CD1c-positive myeloid dendritic cell (primary cell): ENCODE measurements around the gene VASH2.
"Not testable (repeated sequence)": the region's sequence is repeated elsewhere in the genome, so short reads cannot be mapped to it uniquely, and the experiment has no call there.

Source experiments
- DNase-seq: peaks from one replicate; pipeline ENCODE4 v3.0.0-alpha.2; 2016; ENCODE audit errors: extremely low spot score

Gene VASH2

DNA sequence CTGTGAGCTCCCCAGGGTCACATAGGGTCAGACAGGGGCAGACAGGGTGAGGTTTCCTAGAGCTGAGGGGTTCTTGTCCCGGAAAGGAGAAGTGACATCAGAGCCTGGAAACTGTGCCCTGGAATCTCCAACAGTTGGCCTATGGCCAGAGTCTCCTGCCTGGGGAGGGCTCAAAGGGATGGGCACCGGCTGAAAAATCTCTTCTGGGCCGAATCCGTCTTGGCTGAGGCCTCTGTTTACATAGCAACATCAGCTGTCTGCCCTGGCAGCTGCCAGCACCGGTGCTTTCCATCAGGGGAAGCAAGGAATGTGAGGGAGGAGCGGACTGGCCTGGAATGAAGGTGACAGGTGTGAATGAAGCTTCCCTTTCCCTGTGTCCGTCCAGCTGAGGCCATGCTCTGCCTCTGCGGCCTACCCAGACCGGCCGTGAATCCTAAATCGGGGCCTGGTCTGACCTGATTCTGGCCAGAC, 30.7 kb downstream of the VASH2 start:
- no peak for DNase-seq

DNA sequence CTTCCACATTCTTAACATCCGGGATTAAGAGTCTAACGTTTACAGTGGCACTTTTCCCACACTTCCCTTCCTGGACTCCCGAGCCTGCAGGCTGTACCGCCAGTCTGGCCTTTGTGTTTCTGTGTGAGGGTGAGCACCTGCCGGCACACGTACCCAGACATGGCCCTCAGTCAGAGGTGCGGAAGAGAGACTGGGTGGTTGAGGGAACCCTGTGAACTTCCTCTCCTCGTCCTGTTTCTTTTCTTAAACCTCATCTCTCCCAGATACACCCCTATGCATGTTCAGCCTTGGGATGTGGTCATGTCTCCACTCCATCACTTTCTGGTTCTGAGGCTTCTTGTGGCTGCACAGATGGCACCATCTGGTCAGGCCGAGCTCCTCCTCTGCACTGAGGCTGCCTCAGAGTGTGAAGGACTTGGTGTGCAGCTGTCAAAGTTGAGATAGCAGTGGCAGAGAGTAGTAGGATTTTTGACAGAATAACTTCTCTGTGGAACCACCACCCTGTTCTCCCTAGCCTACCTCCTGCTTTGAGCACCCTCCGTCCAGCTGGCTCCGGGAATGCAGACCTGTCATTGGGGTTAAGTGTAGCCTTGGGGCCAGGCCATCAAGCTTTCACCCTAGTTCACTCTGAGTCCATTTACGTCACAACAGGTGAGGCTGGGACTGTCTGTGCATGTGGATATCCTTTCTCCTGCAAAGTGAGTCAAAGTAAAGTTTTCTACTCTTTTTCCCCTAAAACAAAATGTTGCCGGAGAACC, 31.4 kb downstream of the VASH2 start:
- DNase-seq = no peak

DNA sequence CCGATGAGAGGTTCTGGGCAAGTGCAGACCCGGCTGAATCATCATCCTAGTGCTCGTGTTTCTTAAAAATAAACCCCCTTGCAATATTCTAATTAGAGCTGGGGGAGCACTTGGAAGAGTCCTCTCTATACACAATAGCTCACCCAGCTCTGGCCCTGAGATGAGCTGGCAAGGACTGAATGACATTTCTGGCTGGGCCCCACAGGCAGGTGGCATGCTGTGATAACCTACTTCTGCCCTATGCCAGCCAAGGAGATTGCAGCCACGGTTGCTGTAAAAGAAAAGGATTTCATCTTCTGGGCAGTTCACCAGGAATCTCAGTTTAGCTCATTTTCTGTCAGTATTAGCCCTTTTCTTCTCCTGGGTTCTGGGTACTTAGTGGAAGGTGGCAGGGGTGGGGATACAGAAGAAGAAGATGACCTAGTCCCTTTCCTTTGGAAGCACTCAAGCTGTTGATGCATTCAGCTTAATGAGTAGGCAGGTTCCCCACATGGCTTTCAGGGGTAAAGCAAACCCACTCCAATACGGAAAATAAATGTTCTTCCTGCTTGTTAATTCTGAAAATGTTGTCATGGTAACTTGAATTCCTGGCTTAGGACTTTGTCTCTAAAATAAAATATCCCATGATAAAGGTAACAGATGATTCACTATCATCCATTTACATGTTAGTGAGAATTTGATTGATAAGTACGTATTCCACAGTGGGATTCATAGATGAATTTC, 32.2 kb downstream of the VASH2 start:
- DNase-seq = no peak

DNA sequence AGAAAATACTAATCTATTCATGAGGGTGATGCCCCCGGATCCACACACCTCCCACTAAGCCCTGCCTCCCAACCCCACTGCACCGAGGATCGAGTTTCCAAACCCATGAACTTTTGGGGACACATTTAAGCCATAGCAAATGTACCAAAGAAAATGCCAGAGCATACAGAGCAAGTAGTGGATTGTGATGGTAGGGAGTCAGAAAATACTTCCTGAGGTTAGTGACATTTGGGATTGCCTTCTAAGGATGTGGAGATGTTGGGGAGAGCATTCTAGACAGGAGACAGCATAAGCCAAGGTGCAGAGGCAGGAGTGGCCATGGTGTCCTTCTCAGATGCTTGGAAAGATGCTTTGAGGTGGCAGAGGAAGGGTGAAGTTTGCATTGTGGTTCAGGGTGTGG, 33.1 kb downstream of the VASH2 start:
- no peak for DNase-seq

DNA sequence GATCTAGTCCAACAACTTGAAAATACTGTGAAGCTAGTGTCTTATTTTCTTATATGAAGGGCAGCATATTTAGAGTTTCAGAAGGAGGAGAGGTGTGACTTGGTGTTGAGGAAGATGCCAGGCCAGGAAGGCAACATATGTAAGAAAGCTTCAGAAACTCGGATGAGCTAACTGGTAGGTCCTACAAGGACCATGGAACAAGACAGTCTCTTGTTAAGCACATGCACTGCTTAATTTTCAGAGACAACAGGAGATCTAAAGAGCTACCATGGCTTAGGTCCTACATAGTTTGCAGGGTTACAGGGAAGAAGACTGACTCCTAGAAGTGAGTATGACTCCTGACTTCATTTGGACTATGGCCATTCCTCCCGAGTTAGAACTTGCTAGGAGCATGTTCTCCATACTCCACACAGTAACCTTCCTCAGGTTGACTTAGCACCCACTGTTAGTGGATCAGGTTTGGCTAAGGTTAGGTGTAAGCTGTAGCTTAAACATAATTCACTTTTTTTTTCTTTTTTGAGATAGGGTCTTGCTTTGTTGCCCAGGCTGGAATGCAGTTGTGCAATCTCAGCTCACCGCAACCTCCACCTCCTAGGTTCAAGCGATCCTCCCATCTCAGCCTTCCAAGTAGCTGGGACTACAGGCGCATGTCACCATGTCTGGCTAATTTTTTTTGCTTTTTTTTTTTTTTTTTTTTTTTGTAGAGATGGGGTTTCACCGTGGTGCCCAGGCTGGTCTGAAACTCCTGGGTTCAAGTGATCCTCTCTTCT, 34.4 kb downstream of the VASH2 start:
- DNase-seq = no peak

DNA sequence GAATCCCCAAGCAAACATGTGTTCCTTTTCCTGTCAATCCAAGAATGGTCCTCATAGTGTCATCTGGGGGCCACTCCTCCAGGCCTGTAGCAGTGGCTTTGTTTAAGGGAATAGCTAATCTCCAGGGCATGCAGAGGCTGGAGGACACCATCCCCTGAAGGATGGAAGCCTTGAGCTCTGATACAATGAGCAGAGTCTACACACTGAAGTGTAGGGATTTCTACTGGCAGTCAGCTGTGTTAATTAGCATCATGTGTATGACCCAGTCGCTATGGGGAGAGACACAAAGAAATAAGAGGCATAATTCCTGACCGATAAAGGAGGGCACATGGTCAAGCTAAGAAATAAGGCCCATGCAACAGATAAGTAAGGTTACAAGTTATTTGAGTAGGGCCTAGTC, 36.2 kb downstream of the VASH2 start:
- no peak for DNase-seq

DNA sequence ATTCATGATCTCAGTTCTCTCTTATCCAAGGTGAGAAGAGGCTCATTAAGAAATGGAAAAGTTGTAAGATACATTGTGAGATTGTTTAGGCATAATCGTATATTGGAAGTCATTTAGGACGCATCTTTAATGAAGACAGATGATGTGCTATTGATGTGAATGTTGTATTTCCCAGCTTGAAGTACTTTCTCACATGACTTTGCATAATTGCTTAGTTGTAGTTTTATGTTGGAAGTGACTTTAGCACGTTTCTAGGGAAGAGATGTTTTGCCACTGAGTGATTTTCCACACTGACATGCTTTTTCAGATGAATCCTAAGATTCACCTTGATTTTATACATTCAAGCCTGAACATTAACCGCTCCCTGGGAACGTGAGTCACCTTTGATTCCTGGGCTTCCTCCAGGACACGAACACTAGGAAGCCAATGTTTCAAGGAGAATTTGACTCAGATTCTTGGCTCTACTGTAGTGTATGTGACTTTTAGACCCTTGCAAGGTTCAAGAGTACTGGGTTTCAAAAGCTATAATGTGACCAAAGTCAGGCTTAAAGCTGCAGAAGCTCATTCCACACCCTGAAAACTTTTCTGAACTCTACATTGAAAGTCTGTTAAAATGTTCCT, 37.5 kb downstream of the VASH2 start:
- DNase-seq = no peak

DNA sequence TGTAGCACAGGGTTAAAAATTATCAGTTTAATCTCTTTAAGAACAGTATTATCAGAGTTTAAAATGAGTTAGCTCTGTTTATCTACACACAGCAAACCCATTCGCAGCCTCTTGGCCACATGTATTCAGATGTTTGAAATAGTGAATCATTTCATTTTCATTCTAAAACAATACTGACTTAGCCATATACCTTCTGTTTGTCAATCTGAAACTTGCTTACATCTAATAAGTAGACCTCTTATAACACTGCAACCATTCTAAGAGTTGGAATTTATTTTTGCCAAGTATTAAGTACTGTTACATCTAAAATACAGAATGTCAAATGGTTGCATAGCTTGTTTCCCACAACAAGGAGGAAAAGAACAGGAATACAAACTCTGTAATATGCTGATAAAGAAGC, 39.9 kb downstream of the VASH2 start:
- DNase-seq = no peak

DNA sequence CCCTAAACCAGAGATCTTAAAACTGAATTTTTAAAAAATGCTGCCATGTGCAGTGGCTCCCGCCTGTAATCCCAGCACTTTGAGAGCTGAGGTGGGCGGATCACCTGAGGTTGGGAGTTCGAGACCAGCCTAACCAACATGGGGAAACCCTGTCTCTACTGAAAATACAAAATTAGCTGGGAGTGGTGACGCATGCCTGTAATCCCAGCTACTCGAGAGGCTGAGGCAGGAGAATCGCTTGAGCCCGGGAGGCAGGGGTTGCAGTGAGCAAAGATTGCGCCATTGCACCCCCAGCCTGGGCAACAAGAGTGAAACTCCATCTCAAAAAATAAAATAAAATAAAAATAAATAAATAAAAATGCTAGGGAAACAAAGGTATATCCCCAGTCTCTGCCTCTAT, 43.6 kb downstream of the VASH2 start:
- not testable (repeated sequence) for DNase-seq

DNA sequence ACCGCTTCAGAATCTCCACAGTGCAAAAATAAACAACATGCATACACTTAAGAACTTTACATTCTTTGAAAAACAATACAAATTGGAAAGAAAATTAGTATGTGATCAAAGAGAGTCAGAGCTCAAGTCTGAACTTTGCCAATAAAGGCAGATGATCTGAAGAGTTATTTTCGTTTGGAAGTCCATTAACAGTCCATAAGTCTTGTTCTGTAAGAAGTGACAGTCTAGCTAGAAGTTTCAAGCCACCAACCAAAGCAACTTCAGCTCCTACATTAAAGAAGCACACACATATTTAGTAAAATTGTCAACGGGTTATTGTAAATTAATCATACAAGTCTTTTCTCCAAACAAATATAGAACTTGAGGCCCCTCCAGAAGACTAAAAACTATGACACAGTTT, 44.6 kb downstream of the VASH2 start:
- DNase-seq = no peak

DNA sequence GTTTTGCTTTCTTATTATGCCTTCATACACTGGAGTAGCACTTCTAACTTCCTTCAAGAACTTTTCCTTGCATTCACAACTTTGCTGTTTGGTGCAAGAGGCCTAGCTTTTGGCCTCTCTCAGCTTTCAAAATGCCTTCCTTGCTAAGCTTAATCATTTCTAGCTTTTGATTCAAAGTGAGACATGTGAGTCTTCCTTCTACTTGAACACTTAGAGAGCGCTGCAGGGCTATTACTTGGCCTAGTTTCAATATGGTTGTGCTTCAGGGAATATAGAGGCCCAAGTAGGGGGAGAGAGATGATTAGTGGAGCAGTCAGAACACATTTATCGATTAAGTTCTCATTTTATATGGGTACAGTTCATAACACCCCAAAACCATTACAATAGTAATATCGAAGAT, 52.9 kb downstream of the VASH2 start:
- DNase-seq = no peak

DNA sequence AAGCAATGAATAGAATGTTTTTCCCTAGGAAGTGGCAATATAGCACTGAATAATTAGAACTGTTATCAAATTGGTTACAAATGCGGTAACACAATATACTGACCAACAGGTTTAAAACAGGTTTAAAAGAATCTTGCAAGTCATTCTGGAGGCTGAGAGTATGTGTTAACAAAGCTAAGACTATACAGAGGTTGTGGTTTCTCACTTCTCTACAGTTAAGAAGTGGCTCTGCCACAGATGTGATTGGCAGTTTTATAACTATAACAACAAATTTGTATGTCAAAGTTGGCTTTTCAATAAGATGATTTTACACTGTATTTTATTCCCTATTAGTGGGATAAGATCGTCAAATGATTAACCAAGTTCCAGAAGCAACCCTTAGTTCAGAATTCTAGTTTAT, 58.2 kb downstream of the VASH2 start:
- no peak for DNase-seq

DNA sequence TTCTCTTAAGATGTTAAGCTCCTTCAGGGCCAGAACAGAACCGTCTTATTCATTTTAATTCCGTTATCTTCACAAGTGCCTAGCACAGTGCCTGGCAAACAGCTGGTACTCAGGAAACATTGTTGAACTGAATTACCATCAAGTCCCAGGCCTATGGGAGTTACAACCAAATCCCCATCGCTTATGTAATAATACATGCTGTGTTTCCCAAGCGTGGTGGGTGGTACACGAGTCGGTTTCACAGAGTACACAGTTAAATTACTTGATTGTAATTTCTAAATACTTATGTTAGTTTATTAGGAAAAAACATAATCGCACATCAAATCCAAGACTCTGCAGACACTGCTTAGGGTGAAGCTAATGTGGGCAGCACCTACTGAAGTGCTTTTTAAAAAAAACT, 64.3 kb downstream of the VASH2 start:
- DNase-seq = peak; percentile 36

DNA sequence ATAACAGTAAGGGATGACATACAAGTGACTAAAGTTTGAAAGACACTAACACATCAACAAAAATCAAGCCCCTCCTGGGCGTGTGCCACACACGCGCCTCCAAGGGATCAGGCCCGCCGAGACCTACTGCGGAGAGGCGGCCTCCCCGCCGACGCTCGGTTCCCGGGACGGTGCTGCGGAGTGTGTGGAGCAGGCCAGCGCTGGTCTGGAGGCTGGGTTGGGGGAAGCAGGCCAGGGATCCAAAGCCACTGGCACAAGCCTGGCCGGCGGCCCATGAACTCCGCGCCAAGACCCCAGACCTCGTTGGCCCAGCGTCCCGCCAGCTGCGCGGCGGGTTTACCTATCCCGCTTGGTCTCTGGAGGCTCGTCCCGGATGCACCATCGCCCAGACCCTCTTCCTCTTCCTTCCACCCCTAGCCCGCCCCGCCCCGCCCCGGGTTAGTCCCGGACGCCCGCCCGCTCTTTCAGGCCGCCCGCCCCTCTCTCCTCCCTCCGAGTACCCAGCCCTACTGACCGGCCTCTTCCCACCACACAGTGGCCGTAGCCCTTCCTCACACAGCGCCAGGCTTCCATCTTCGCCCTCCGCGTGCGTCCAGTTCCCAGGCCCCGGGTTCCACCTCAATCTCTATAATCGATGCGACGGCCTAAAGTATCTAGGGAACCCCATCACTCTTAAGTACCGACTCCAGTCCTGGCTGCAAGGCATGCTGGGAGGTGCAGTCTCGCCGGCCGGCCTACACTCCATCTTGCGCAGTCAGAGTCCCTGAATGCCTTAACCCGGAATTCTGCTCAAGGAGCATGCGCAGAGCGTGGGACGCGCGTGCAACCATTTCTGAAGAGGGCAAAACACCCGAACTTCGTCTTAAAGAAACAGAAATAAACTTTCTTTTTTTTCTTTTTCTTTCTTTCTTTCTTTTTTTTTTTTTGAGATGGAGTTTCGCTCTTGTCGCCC, 65.0 kb downstream of the VASH2 start, which contains the start of gene ANGEL2:
ANGEL2 (minus strand) TSS at position 769 of the 952 bp plus-strand sequence; CDS start at position 573, 196 bp downstream.
- peak; percentile 99 for DNase-seq

DNA sequence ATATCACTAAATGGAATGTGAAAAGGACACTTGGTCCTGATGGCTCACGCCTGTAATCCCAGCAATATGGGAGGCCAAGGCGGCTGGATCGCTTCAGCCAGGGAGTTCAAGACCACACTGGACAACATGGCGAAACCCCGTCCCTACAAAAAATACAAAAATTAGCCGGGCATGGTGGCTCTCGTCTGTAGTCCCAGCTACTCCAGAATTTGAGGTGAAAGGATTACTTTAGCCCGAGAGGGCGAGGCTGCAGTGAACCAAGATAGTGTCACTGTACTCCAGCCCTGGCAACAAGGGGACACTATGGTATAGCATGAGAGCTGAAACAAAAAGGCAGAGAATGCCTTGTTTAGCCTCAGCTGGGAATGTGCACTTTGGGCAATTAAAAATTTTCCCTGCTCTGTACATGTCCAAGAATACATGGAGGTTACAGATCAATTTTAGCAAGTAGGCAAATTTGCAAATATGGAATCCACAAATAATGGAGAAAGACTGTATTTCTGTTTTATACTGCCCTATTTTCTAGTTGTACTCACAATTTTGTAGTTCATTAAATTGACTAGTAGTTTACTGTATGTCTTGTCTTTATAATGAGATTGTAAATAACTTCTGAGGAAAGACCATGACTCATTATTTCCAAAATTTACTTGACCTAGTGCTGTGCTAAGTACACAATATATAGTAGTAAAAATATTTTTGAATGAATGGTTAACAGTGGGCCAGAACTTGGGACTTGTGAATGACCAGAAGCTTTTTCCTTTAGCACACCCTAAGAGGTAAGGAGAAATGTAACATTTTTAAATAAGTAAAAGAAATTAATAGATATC, 67.3 kb downstream of the VASH2 start:
- no peak for DNase-seq

DNA sequence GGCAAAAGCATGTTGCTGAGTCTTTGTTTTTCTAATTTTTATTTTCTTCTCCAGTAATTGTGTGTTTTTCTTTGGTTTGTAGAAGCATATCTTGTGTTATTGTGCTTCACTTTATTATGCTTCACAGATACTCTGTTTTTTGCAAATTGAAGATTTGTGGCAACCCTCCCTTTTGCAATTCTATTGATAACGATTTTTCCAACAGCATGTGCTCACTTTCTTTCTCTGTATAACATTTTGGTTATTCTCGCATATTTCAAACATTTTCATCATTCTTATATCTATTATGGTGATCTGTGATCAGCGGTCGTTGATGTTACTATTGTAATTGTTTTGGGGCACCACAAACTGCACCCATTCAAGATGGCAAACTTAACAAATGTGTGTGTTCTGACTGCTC, 69.1 kb downstream of the VASH2 start:
- no peak for DNase-seq

DNA sequence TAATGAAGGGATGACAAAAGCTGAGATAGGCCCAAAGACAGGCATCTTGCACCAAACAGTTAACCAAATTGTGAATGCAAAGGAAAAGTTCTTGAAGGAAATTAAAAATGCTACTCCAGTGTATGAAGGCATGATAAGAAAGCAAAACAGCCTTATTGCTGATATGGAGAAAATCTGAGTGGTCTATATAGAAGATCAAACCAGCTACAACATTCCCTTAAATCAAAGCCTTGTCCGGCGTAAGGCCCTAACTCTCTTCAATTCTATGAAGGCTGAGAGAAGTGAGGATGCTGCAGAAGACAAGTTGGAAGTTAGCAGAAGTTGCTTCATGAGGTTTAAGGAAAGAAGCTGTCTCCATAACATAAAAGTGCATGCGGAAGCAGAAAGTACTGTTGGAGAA, 69.7 kb downstream of the VASH2 start:
- DNase-seq = no peak

DNA sequence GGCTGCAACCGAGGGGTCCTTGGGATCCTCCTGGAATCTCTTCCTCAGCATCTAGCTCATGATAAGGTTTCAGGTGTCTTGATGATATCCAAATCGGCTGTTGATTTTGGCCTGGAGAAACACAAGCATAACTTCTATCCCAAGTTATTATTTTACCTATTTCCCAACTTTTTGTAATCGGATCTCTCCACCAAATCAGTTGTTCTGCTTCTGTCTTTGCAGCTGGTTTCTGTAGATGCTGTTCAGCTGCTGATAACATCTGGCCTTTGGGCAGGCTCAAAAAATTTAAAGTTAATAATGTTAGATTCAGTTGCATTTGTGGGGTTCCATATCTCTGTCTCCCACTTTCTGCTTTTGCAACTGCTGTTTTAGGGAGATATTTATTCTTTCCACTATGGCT, 76.7 kb downstream of the VASH2 start:
- not testable (repeated sequence) for DNase-seq

DNA sequence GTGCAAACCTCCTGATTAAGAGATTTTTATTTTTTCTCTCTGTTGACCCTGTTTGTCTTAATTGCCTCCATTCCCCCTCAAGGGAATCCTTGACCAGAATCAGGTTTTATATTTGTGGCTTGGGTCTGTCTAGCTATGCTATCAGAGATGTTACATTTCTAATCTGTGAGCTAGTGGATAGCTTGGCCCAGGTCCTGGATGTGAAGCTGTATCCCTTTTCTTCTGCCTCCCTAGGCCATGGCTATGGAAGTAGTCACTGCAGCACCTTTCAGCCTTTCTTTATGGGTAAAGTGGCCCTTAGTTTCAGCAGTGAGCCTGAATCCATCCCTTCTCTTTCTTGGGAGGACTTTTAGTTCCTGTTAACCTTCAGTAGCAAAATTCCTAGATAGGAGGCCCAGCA, 82.3 kb downstream of the VASH2 start:
- no peak for DNase-seq

DNA sequence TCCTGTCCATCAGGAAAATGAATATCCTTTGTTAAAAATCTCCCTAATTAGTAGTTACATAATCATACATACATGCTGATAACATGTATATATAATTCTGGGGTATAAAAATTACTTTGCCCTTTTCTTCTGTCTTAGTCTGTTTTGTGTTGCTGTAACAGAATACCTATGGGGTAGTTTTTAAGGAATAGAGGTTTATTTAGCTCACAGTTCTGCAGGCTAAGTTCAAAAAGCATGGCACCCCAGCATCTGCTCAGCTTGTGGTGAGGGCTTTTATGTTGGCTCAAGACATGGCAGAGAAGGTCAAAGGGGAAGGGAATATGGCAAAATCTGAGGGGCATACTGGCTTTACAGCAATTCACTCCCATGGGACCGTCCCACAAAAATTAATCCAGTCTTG, 84.4 kb downstream of the VASH2 start:
- DNase-seq = no peak
